NCI-H2196 treated with DMSO at 0.1 percent for 48 hours (cell line): ENCODE results near the gene KDM2A.

ENCODE experiments used
- DNase-seq: peaks from one replicate; lab custom pipeline; 2025; ENCODE audit not compliant: unreplicated experiment; lab: John Stamatoyannopoulos, UW

Gene KDM2A

DNA sequence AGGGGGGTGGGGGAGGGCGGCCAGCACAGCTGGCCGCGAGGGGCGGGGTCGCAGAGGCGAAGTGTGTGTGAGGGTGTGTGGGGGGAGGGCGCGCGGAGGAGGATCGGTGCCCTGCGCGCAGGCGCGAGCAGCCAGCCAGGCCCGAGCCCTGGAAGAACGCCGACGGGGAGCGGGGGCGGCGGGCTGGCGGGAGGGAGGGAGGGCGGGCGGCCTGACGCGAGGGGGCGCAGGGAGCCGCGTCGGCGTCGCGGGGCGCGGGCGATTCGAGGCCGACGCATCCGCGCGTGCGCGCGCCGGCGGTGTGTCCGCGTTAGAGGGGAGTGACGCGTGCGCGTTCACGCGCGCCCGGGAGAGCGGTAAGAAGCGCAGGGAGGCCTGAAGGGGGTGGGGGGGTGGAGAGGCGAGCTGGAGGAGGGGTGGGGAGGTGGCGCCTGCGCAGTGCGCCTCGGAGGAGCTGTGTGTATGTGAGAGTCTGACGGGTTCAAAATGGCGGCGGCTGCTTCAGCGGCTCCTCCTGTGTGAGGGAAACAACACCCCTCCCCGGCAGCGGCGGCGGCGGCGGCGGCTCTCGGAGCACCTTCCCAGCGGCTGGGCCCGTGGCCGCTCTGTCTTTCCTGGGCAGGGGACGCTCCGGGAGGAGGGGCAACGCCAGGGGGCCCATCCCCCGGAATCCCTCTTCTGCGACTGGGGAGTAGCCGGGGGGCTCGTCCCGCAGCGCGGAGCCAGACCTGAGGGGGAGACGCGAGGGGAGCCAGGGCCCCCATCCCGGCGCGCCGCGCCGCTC lies at the start of gene KDM2A:
TSS of gene KDM2A (plus strand) at position 463 of the 784 bp plus-strand sequence. CDS start 2,054 bp downstream, outside the sequence.
- peak; percentile 93 for DNase-seq

DNA sequence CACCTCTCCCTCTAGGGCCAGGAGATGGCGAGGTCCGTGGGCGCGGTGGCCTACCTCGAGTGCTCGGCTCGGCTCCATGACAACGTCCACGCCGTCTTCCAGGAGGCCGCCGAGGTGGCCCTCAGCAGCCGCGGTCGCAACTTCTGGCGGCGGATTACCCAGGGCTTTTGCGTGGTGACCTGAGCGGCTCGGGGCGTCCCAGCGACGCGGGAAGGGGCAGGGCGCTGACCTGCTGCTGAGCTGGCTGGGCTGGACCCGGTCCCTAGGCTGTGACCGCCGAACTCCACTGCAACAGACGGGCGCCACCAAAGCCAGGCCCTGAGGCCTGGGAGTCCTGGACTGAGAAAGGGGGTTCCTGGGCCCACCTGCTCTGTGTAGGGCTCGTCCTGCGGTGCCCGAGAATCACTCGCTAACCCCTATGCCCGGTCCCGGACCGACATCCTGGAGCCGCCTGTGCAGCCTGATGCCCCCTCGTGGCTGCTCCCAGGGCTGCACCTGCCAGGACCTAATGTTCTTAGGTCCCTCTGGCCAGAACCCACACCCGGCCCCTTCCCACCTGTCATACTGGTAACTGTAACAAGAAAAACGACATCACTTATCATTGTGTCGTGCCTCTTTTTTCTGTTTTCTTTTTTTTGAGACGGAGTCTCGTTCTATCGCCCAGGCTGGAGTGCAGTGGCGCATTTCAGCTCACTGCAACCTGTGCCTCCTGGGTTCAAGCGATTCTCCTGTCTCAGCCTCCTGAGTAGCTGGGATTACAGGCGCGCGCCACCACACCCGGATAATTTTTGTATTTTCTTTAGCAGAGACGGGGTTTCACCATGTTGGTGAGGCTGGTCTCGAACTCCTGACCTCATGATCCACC lies 47.4 kb upstream of the KDM2A start:
- DNase-seq, result no peak

DNA sequence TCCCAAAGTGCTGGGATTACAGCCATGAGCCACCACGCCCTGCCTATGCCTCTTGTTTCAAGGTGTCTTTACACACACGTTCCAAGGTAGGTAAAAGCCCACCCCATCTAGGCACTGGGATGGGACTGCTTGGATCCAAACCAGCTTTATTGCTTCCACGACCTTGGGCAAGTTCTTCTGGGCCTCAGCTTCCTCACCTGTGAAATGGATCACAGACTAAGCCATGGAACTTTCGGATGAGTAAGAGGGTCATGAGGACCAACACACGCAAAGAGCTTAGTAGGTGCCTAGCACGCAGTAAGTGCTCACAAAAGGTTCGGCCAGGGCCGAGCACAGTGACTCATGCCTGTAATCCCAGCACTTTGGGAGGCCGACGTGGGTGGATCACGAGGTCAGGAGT lies 46.8 kb upstream of the KDM2A start:
- no peak for DNase-seq

DNA sequence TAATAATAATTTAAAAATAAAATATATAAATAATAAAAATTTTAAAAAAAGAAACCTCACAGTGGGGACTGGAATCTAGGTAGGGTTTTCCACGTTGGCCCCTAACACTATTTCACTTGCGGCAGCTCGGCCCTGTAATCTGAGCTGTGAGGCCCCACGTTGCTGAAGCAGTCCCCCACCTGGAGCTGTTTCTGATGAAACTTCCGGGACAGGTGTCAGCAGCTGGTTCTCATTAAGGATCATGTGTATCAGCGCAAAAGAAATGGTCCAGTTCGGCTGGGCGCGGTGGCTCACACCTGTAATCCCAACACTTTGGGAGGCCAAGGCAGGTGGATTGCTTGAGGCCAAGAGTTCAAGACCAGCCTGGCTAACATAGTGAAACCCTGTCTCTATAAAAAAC lies 45.2 kb upstream of the KDM2A start:
- DNase-seq, result no peak

DNA sequence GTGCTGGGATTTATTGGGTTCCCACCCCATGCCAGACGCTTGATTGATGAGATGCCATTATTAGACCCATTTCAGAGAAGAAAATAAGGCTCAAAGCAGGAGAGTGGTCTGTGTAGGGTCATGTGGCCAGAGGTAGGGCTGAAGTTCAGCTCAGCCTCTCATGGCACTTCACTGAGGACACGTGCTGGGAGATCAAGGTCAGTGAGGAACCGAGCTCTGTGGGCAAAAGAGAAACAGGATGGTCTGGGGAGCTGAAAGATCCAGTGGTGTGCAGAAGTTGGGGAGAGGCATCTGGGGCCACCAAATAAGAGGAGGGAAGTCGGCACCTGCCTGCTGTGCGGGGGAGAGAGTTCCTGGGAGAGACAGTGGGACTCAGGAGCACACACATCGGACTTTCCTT lies 42.9 kb upstream of the KDM2A start:
- DNase-seq, result no peak

DNA sequence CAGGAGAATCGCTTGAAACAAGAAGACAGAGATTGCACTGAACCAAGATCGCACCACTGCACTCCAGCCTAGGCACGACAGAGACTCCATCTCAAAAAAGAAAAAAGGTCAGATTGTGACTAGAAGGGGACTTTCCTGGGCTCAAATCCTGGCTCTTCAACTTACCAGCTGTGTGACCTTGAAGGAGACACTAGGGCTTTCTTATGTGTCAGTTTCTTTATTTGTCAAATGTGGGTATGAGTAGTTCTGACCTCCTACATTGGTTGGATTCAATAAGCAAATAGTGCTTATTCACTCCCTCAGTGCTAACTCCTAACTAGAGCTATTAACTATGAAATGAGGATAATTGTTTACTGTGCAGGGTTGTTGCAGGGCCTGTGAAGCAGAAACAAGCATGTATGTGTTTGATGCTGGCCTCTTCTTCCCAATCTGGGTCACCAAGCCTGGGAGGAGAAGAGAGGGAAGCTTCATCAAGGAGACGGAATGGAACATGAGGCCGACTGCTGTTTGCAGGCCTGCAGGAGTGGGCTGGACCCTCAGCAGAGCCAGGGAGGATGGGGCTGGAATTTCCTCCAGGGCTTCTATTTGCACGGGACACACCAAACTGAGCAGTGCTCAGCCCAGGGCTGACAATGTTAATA lies 39.9 kb upstream of the KDM2A start:
- no peak for DNase-seq

DNA sequence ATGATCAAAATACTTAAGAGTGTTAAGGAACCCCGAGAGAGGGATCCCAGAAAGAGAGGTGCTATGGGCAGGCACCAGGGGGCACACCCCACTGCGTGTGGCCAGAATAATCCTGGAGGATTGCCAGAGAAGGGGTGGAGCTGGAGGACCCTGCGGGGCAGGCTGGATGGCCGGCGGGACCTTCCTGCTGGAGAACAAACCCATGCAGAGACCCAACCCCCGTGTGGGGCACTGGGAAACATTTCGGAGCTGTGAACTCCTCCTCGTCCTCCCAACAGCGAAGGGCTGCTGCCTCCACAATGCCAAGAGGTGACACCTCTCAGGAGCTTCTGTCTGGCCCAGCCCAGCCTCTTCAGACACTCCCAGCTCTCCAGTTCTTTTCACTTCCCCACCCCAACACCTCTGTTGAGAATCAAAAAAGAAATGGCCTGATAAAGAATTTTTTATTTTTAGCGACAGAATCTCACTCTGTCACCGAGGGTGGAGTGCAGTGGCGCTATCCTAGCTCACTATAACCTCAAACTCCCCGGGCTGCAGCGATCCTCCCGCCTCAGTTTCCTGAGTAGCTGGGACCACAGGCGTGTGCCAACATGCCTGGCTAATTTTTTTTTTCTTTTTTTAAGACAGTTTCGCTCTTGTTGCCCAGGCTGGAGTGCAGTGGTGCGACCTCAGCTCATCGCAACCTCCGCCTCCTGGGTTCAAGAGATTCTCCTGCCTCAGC lies 36.8 kb upstream of the KDM2A start:
- no peak for DNase-seq

DNA sequence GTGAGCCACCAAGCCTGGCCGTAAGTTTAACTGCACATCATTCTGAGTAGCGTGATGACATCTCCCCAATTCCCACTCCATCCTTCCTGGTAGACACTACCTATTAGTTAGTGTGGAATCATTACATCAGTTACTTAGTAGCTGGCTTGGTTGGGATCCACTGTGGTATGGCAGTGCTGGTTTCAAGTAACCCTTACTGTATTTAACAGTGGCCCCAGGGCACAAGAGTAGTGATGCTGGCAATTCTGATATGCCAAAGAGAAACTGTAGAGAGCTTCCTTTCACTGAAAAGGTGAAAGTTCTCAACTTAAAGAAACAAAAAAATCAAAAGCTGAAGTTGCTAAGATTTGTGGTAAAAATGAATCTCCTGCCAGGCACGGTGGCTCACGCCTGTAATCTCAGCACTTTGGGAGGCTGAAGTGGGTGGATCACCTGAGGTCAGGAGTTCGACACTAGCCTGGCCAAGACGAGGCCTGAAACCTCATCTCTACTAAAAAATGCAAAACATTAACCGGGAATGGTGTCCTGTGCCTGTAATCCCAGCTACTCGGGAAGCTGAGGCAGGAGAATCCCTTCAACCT lies 35.2 kb upstream of the KDM2A start:
- no peak for DNase-seq

DNA sequence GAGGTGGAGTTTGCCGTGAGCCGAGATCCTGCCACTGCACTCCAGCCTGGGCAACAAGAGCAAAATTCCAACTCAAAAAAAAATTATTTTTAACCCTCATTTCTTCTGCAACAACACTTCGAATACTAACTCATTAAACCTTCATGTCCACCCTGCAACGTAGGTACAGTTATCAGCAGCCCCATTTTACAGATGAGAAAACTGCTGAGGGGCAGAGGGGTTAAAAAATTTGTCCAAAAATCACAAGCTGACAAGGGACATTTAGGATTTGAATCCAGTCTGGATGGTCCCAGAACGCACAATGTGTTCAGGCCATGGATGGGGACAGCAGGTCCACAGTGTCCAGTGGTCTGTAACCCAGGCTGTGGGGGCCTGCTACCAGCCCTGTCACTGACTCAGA lies 33.4 kb upstream of the KDM2A start:
- DNase-seq, result no peak

DNA sequence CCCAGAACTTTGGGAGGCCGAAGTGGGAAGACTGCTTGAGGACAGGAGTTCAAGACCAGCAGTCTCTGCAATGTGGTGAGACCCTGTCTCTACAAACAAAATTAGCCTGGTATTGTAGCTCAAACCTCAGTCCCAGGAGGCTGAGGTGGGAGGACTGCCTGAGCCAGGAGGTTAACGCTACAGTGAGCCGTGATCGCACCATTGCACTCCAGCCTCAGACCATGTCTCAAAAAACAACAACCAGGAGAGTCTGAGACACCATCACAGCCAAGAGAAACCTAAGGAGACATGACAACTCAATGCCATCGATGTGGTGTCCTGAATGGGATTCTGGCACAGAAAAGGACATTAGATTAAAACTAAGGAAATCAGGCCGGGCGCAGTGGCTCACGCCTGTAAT lies 28.3 kb upstream of the KDM2A start:
- no peak for DNase-seq

DNA sequence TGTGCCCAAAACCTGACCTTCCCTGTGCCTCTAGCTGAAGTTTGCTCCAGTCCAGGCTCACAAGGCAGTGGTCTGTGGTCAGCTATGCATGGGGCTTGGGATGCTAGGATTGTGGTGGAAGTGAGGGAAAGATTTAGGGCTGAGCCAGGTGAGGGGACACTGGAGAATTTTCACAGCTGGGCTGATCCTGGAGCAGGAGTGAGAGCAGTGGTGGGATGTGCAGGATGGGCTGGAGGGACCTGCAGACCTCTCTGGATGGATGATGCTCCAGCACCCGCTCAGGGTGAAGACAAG lies 23.9 kb upstream of the KDM2A start:
- DNase-seq, result no peak

DNA sequence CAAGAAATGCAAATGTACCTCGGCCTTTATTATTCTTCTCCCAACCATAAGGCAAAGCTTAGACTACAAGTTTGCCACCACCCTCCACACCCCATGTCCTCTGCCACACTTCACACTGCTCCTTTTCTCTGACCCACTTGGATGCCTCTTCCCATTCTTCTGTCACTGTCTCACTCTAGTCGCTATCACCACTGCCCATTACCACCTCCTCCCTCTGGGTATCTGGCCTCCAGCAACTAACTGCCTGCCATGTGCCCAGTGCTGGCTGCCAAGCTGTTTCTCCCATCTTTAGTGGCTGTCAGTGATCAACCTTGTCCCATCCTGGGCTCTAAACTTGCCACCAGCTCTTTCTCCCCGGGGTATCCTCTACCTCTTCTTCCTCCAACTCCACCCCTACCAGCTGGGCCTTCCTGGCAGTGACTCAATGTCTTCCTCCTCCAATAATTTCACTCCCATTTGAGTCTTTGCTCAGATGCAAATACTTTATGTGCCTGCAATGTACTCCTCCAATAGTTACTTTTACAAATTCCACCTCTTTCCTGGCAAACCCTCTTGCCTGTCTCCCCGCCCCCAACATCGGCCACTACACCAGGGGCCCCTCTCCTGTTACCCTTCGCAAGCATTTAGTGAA lies 20.1 kb upstream of the KDM2A start:
- DNase-seq, result no peak

DNA sequence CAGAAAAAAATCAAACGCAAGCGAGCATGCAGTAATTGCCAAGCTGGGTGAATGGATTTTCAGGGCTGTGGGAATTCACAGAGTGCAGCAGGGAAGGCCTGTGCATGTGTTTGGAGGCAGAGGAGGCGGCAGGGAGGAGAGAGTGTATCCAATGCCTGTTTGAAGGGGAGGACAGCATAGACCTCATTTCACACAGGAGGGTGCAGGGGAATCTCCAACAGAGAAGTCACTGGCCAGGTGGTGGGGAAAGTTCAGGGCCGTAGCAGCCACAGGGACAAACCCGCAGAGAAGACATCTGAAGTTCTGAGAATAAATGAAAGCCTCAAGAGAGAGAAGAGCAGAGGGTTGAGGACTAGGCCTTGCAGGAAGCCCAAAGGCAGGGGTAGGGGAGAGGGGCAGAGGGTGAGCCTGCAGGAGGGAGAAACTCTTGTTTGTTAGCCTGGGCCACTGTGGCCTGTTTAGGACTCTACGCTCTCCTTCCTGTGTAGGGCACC lies 19.2 kb upstream of the KDM2A start:
- no peak for DNase-seq

DNA sequence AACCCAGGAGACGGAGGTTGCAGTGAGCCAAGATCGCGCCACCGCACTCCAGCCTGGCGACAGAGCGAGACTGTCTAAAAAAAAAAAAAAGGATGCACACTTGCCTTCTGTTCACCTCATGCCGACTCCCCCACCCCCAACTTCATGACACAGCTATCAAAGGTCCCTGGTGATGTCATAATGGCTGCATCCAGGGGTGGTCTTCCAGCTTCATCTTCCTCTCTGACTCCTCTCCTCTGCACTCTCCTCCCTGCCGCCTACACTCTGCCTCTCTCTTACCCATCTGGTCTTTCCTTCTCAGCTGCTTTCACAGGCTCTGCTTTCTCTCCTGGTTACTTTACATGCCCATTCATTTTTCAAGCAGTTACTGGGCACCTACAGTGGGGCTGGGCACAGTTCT lies 16.4 kb upstream of the KDM2A start:
- DNase-seq, result no peak

DNA sequence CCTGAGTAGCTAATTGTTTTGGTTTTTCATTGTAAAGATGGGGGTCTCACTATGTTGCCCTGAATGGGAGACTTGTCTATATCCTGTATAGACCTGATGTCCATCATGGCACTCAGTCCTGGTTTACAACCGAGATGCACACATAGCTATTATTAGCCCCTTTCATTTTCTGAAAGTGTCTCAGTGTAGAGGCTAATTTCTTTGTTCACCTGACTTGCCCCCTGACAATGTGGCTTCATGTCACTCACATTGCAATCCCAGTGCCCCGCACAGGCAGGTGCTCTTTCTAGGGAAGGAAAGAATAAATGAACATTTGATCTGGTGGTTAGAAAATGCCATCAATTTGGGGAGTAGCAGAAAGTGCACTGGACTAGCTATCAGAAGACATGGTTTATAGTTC lies 13.1 kb upstream of the KDM2A start:
- no peak for DNase-seq

DNA sequence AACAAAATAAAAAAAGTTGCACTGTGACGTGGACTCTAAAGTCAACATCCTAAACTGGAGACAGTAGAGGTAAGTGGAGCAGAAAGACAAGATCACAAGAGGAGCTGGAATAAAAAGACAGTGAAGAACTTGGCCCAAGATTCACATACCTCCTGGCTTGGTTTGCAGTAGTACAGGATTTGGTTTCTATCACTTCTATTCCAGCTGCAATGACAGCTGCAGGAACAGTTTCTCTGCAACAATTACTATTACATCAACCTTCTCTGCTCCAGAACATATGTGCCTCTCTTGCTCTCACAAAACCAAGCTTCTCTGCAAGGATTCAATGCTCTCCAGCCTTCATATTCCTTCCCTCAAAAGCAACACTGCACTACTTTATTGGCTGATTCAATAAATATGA lies 7.8 kb upstream of the KDM2A start:
- DNase-seq, result no peak

DNA sequence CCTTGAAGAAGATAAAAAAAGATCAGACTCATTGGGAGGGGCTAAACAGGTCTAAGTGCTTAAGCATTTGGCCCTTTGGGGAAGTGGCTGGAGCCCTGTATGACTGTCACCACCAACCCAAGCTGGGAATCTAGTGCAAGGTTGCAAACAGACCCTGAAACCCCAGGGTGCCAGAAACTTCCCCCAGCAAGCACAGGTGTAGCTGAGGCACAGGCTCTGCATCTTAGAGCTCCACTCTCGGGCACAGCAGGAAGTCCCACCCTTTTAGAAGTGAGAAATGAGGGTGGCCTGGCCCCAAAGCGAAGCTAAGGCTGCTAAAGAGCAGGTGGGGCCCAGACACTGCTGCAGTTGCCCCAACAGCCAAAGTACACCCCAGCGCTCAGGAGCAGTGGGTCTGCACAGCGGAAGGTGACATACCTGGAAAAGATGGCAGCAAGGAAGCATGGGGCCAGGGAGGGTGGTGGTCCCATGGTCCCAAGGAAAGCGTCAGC lies 5.8 kb upstream of the KDM2A start:
- DNase-seq, result no peak

DNA sequence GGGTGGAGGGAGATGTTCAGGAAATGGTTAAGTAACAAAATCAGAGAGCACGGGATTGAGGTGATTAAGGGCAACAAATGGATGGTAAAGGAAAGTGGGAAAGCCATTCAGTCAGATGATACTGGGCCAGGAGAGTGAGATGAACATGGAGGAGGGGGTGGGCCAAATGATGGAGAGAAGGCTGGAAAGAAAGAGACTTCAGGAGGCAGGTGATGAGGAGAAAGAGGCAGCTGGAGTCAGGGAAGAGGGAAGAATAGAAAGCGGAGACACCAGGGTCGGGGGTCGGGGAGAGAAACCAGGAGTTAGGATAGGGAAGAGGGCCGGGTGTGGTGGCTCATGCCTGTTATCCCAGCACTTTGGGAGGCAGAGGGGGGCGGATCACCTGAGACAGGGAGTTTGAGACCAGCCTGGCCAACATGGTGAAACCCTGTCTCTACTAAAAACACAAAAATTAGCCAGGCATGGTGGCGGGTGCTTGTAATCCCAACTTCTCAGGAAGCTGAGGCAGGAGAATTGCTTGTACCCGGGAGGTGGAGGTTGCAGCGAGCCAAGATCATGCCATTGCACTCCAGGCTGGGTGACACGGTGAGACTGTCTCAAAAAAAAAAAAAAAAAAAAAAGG lies 4.7 kb upstream of the KDM2A start:
- DNase-seq, result no peak

DNA sequence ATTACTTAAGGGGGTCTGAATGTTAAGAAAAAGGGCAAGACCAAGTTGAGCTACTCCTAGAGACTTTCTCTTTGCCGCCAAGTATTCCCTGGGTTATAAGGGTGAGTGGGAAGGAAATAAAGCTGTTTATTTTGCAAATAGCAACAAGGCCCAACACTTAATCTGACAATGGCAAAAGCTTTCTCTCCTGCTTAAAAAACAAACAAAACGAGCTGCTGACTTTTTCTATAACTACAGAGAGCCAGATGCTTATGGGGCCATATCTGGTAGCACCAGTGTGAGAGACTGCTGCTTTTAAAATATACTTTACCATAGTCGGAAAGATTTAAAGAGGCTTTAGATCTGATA lies 2.3 kb upstream of the KDM2A start:
- no peak for DNase-seq

DNA sequence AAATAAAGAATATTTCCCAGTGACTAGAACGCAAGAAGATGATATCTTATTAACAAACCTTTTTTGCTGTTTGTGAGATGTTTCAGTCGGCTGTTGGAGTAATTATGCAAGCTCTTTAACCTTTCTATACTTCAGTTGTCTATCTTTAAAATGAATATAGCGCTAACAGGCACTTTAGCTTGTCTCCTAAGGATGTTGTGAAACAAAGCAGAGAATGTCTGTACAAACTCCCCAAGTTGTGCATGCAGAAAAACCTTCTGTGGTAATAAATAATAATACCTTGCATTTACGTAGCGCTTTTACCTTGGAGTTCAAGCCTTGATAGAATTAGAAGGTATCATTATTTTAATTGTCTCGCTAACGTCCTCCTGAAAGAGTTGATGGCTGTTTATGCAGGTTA lies 1.9 kb upstream of the KDM2A start:
- no peak for DNase-seq
